Islet of Langerhans (tissue), 1 donor: ENCODE data around the gene AFTPH.

Experiments
- FAIRE-seq: peaks from one replicate; lab custom pipeline; 2011; peaks lifted over from hg19 to GRCh38; lab: Jason Lieb, UNC

Gene AFTPH

DNA sequence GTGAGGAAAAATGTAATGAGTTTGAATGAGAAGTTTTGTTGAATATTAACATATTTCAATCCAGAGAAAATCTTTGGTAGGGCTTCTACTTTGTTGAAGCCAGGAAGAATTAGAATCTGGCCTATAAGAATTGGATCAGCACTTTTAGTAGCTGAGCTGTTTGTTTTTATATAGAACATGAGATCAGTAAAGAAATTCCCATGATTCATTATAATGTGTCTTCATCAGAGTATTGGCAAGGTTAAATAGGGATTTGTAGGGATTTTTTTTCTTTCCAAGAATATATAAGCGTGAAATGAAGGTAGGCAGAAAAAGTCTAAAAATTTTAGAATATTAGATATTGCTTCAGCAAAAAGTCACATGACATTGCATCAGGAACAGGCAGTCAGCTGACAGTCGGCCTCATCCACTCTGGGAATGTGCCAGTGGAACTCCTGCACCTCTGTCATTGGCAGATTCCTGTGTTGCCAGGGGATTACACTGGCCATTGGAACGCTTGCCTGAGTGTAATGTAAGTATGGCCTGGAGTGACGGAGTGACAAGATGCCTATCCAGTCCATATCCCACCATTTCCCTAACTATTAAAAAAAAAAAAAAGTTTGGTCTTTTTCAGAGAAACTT lies 69.0 kb downstream of the AFTPH start:
- no peak for FAIRE-seq

DNA sequence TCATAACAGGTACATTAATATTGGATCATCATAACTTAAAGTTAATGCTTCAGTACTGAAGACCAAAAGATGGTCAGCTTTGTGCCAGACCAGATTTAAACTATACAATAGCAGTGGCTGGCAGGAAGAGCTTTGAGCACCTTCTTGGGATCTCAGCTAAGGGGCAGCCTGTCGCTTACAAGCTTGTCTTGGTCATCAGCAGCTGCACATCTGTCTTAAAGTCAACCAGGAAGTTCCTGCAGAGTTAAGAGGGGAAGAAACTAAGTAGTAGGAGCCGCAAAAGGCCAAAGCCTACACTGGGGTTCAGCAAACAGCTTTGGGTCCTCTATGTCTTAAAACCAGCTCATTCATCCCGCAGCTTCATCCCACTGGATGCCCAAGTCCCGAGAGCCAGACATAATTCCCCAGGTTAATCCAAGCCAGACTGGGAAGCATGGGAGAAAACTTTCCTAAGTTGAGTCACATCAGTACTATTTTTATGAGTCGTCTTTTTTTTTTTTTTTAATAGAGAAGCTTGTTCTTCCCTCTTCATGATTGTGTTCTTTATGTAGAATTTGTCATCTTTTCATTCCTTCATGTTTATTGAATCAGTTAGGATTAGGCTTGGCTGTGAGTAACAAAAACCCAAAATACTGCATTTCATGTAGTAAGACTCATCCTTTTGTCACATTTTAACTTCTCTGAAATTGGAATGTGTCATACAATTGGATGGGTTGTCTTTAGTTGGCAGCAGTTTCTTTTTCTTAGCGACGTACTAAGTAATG lies 70.3 kb downstream of the AFTPH start:
- FAIRE-seq: no peak

DNA sequence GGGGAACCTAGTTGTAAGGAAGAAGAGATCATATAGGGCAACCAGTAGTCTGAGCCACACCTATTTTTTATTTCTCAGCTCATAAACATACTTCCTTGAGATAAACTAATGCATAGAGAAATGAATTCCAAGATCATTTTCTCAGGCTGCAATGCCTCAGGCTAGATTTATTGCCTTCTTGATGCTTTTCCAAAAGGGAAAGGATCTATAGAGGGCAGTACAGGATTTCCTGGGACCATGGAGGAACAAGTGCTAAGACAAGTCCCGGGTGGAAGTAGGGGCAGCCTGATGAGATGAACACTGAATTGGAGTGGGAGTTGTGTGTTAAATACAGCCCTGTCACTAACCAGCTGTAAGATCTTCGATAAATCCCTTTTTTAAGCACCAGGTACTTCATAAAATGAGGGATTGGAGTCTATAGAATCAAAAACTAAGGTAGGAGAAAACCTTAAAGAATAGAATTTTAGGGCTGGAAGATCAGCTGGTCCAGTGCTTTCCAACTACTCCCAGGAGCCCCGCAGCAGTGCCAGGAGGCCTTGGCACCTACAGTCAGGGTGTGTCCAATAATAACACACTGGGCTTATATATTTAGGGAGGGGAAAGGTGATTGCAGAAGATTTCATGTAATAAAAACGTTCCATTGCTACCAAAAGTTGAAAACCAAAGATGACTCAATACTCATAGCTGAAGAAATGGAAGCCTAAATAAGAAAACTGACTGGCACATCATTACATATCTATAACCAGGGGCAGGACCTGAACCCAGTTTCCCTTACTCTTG lies 71.5 kb downstream of the AFTPH start:
- FAIRE-seq: no peak

DNA sequence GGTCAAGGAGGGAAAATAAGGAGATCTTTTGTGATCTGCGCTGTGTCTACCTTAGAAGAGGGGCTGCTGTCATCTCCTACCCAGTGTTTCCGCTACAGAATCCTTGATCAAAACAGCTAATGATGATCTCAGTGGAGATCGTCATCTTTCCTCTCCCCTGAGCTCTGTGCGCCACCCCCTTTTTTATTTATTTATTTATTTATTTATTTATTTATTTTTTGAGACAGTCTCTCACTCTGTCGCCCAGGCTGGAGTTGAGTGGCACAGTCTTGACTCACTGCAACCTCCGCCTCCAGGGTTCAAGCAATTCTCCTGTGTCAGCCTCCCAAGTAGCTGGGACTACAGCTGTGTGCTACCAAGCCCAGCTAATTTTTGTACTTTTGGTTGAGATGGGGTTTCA lies 74.1 kb downstream of the AFTPH start:
- no peak for FAIRE-seq

DNA sequence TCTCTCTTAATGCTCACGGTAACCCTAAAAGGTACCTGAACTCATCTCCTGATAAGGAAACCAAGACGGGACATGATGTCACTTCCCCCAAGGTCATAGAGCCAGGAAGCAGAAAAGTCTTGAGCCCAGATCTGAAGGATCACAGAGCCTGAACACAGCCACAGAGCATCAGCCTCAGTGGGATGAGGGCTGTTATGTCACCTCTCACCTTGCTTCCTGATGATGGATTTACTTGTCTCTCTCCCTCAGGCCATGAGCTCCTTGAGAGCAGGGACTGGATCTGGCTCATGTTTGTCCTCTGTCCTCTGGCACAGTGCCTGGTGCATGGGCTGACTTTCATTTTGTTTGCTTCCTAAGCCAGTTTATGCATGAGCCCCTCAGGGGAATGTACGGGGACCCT lies 75.3 kb downstream of the AFTPH start:
- no peak for FAIRE-seq

DNA sequence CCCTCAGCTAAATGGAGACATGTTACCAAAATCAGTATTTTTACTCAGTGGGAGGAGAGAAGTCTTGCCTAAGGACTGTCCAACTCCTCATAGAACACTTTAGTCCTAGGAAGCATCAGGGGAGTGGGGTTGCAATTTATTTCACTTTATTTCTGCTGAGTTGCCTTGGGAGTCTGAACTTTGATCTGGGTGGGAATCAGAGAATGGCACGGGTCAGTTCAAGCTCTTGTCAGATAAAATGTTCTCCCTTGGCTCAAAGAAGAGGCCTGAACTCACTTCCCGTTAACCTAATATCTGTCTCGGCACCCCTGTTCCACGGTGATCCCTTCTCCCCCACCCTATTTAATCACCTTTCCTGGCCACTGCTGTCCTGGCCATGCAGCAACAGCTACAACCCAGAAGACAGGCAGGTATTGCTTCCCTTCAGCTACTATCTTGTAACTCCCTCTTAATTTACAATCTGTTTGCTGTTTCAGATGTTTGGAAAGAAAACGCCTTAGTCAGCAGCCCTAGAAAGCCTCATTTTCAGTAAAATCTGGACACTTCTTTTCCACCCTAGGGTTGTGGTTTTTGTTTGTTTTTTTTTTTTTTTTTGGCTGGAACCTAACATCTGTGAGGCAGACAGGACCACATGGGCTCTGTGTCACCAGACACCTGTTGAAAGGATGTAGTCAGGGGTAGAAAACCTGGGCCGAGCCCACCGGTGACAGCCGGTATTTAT lies 77.1 kb downstream of the AFTPH start:
- no peak for FAIRE-seq

DNA sequence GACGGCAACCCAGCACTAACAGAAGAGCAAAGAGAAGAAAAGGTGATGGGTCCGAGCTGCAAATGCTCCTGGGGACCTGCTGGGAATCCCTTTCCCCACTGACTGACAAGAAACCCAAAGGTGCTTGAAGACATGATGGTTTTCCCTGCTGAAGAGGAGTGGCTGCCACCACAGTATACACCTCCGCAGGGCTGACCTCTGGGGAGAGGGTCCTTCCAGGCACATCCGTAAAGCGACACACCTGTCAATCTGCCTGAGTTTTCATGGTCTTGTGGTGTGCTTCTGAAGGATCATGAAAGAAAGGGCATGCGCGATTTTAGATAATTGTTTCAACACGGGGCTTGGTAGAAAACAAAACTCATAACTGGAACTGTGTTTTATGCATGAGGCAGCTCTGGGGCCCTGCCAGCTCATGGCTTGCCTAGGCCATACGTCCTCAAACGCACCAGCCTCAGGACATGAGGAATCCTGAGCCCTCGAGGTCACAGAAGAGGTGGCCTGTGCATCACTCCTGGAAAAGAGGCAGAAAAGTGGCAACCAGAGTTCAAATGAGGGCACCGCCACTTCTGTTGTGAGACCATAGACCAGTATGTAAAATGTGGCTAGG lies 77.8 kb downstream of the AFTPH start:
- FAIRE-seq: no peak

DNA sequence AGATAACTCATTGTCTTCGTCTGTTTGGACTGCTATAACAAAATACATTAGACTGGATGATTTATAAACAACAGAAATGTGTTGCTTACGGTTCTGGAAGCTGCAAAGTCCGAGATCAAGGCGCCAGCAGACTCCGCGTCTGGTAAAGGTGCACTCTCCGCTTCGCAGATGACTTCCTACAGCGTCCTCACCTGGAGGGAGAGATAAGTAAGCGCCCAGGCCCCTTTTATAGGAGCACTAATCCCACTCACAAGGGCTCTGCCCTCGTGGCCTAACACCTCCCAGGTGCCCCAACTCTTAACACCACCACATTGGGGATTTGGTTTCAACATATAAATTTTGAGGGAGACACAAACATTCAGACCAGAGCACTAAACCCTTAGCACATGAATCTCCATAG lies 78.3 kb downstream of the AFTPH start:
- no peak for FAIRE-seq

DNA sequence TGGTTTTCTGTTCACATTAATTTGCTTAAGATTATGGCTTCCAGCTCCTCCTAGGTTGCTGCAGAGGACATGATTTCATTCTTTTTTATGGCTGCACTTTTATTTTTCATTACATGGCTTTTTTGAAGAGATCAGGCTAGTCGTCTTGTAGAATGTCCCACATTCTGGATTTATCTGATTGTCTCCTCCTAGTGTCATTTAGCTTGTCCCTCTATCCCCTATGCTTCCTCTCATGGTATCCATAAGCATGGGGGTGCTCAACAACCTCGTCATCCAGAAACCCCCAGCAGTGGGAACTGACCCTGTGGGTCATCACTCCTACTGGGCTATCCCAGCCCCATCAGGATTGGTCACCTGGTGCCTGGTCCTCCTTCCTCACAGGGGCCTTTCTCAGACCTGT lies 80.0 kb downstream of the AFTPH start:
- no peak for FAIRE-seq

DNA sequence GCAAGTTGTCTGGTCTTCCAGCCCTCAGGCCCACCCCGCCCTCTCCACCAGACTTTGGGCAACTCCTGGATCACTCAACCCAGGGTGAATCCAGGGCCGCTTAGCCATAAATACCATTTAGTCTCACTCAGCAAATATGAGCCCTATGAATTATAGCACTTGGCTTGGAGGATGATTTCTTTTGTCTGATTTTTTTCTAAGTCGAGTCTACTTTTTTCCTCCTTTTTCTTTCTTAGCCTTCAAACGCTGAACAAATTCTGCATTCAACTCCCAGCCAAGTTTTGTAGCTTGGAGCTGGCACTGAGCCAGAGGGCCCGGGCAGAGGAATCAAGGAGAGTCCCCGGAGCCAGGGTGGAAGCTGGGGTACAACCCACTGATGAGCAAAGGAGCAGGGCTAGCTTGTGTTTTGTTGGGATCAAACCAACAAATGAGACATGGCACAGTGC lies 80.9 kb downstream of the AFTPH start:
- no peak for FAIRE-seq

DNA sequence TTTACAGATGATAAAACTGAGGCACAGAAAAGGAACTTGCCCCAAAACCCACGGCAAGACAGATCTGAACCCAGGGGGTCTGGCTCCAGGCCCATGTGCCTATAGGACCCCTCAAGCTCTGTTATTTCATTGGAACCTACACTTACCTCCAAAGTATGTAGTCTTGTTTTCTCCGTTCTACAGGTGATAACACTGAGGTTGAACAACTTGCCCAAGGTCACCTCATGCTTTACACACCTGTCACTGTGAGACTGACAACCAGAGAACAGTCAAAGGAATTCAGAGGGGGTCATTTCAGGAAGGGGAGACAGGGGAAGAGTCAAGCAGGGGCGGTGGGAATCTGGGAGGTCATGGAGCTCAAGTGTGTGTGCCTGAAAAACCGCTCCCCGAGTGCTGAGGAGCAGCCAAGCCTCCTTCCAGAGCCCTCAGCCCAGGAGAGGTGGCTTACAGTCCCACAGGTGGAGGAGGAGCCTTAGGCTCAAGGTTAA lies 81.9 kb downstream of the AFTPH start:
- FAIRE-seq: no peak

DNA sequence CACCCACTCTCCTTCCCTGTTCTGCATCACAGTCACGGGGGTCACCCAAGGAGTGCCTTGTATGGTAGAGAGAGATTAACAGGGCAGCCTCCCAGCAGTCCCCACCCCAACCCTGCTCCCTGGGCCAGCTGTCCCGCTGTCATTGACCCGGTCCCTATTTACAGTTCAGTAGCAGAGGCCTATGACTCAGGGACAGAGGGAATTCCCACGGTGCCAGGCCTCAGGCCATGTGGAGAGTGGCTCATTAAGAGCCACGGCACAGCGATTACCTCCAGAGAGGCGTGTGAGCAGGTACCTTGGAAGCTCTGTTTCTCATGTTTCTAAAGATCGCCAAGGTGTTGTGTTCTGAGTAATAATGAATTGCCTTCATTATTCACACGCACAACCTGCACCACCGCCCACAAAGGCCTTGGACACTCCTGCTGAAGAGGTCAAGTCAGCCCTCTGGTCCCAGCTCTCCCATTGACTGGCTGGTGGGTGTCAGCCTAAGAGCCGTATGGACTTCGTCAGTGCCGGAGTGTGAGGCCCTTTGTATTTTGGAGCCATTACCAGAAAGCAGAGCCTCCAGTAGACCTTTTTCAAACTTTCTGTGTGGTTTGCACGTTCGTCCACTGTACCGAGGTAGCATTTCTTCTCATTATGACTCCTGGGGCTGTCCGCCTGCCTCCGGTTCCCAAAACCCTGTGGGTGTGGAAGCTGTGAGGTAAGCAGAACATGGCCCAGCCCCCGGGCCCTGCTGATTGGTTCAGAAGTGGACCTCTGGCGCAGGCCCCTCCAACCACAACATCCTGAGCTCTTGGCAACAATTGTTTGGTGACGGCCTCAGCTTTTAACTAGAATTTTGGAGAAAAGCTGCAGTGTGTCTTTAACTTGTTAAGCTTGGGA lies 82.6 kb downstream of the AFTPH start:
- no peak for FAIRE-seq

DNA sequence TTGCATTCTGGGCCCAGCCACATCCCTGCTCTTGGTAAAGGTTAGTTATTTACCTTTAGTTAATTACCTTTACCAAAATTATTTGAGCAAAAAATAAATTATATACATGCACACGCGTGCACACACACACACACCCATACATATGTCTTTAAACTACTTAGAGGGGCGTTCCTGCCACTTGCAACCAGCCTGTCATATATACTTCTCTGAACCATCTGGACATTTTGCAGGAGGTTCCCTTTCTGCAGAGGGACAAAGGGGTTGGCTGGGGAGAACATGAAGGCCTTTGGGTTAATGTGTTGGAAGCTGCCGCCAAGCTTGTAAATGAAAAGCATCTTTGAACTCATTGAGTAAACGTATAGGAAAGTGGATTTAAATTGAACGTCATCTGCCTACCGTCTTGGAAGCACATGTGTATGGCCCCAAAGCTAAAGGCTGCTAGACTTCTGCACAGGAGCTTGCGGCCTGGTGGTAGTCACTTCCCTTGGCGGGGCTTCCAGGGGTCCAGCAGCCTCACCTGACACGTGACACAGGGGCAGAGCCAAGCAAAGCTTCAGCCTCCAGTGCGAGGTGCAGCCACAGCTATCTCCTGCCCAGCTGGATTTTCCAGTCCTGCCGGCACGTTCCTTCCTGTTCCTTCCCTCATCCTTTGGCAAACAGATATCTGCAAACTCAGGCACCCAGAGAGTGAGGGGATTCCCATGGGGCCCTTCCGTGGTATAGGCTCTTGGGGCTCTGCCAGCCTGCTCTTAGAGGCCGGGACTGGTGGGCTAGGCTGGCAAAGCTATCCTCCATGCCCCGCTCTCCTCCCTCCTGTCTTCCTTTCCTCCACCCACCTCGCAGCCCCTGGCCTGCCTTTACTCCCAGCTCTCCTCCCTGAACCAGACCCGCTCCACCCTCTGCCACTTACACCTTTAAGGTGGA lies 83.5 kb downstream of the AFTPH start:
- FAIRE-seq: no peak

DNA sequence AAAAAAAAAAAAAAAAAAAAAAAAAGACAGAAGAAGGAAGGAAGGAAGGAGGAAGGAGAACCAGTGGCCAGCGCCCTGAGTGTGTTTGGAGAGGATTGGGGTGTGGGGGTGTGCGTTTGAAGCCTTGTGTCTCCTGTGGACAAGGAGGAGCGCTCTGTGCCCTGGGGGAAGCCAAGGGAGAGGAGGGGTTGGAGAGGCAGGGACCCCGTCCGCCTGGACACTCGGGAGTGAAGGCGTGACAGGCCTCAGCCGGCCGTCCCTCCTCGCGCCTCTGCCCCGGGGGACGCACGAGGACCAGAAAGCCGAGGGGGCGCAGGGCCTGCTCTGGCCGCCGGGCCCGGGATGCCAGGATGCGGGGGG lies 84.7 kb downstream of the AFTPH start:
- no peak for FAIRE-seq

DNA sequence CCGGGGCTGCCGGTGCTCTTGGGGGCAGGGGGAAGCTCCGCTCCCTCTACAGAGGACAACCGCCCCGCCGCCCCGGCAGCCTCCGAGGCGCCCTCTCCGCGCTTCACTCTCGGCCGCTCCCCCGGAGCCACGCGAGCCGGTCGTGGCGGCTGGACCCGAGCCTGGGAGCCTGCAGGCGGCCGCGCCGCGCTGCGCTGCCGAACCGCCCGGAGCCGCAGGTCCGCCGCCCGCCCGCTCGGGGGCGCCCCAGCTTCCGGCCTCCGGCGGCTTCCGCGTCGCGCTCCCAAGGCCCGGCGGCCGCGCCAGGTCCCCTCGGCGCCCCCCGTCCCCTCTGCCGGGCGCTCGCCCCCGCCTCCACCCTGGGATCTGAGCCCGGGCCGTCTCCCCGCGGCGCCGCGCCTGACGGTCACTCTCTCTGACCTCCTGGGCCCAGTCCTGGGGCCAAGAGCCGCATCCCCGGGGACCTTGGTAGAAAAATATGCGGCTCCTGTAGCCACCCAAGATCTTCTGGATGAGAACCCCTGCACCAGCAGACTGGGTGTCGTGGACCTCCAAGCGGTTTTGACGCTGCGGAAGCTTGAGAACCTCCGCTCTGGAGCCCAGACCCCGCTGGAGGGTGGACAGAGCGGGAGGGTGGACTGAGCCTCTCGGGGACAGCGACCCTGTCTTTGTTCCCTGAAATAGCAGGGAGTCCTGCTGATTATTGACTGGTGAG lies 85.3 kb downstream of the AFTPH start:
- FAIRE-seq: no peak

DNA sequence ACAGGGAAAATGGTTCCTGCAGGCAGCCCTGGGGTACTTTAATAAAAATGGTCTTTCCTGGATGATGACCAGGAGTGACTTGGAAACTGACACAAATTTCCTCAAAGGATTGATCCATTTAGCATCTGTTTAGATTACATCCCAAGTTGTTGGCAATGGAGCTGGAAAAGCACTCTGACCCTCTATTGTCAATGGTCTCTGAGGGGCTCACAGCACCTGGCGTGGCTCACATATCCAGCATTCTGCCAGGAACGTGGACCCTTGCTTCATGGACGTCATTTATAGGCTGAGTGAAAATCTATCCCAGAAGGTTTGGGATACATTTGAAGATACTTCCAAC lies 85.8 kb downstream of the AFTPH start:
- no peak for FAIRE-seq

DNA sequence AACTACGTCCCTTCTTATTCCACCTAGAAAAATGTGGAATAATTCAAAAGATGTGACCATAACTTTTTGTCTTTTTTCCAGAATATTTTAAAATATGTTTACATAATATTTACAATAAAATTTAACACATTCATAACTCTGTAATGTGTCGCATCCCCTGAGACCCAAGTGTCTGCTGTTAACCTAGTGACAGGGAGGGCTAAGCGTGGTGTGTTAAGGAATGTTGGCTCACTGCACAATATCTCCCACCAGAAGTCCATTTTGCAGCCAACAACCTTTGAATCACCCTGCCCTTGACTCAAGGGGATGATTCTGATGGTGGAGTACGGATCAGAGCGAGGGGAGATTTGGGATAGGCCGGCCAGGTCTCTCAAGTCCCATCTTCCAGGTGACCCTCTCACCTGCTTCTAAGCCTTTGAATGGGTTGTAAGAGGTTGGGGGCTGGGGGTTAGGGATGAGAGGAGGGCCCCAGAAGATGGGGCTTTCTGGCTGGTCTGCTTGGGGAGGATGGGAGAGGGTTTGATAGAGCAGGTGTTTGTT lies 86.3 kb downstream of the AFTPH start:
- no peak for FAIRE-seq

DNA sequence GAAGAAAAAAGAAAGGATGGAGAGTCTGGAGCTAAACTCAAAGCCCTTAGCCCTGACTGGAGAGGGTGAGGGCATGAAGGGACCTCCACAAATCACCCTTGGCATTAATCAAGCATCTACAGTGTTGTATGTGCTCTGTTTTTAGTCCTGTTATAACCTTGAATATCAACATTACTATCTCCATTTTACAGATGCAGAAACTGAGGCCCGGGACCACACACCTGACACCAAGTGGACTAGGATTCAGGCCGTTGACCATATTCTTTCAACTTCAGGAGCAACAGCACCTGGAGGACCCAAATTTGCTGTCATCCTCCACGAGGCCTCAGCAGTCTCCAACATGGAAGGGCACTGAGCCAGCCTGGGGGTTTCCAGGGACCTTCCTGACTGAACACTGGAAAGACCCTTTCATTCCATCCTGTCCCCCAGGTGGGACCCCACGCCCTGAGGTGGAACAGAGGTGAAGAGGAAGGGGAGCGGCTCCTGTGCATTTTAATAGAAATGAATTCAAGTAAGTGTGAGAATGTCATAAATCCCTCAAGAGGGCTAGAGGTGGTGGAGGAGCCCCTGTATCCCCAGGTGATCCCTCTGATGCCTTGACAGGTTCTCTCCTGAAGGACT lies 88.6 kb downstream of the AFTPH start:
- no peak for FAIRE-seq

DNA sequence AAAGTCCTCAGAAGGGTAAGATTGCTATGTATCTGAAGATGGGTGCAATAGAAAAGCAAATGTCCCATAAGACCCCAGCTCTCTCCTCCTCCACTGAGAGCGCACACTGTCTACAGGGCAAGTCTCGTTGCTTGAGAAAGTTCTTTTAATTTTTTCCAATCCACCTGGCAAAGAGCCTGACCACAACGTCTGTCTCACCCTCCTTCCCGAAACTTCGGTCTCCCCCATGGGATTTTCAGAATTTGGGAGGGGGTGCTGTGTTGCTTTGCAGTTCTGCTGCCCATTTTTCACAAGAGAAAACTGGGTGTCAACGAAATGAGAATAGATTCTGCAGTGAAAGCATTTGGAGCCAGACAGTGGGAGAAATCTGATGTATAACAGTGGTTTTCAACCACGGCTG lies 89.1 kb downstream of the AFTPH start:
- FAIRE-seq: no peak
